ENCODE measurements around the gene NAT9. TPM values are rescaled to one million over a fixed set of nuclear protein-coding genes. Genes with fewer than 3 reads are reported as not detected.

NAT9 gene
- total RNA-seq, 6 experiments from 2014 or later = 10.0 to 23.0 (median 16.3) TPM

DNA sequence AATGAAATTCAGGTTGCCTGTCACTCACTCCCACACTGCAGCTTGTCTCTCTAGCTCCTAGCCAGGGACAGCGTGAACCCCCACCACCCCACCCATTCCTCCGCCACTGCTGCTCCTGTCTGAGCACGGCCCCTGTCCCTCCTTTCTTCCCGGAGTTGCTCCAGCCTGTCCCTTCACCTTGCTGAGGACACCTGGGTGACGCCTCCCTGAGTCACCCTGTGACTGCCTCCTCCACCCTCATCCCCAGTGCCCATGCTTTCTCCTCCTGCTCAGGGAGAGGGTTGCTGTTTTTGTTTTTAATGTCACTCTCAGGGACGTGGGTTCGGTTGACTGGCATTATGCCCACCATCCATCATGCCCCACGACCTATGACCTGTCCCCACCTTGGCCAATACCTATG lies 25.8 kb upstream of the NAT9 start:
- intact Hi-C loops (cut with DNase I) = no loop called here
- TF ChIP-seq, protein P1, sequence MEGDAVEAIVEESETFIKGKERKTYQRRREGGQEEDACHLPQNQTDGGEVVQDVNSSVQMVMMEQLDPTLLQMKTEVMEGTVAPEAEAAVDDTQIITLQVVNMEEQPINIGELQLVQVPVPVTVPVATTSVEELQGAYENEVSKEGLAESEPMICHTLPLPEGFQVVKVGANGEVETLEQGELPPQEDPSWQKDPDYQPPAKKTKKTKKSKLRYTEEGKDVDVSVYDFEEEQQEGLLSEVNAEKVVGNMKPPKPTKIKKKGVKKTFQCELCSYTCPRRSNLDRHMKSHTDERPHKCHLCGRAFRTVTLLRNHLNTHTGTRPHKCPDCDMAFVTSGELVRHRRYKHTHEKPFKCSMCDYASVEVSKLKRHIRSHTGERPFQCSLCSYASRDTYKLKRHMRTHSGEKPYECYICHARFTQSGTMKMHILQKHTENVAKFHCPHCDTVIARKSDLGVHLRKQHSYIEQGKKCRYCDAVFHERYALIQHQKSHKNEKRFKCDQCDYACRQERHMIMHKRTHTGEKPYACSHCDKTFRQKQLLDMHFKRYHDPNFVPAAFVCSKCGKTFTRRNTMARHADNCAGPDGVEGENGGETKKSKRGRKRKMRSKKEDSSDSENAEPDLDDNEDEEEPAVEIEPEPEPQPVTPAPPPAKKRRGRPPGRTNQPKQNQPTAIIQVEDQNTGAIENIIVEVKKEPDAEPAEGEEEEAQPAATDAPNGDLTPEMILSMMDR (IDR thresholded peaks at IDR 0.05) = no peak
- TF ChIP-seq POLR2A (IDR thresholded peaks at IDR 0.05) = no peak
- peaks cover 0 to 9% (median 2%) of the 10 kb centered on the region in 4 donors for H3K36me3 ChIP-seq

DNA sequence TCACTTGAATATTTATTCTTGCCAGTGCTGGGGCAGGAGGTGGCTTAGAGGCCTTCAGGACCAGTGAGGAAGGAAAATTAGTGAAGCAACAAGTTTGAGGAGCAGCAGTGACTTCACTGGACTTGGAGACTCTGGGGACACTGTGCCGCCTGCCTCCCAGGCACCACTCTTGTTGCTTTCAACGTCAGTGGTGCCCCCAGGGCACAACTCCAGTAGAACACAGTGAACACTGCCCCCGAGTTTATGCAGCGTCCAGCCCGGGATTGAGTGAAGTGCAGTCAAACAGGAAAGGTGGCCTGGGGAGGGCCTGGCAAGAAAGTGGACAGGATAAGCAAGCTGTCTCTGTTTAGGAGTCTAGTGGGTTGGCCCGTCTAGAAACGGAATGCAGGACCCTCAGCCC lies 24.4 kb upstream of the NAT9 start:
- ATAC-seq = no peak
- intact Hi-C loops (cut with DNase I) = no loop called here
- Histone ChIP-seq H3K27ac (no peak overlapping the region), H3K4me3 (no peak overlapping the region), H3K27me3 (no peaks in the 10 kb centered on the region), H3K36me3 (peaks cover 0 to 16% (median 2%) of the 10 kb centered on the region in 4 donors), H3K4me1 (no peaks in the 10 kb centered on the region), H3K9me3 (no peaks in the 10 kb centered on the region)
- WGBS (ENCODE audit: insufficient coverage, low coverage, low lambda C conversion rate, missing lambda C conversion rate) = 90% methylated on average over 4 of the region's 7 CpGs
- no peak for DNase-seq
- TF ChIP-seq, protein P1 (IDR thresholded peaks at IDR 0.05) = no peak
- TF ChIP-seq POLR2A (IDR thresholded peaks at IDR 0.05) = no peak

More for the DNA sequence above, 25.8 kb upstream of the NAT9 start:
- ATAC-seq = no peak
- Histone ChIP-seq H3K27ac (no peak overlapping the region), H3K27me3 (no peaks in the 10 kb centered on the region), H3K4me1 (no peaks in the 10 kb centered on the region), H3K9me3 (no peaks in the 10 kb centered on the region), H3K4me3 (no peak overlapping the region)
- DNase-seq = no peak
- WGBS (ENCODE audit: insufficient coverage, low coverage, low lambda C conversion rate, missing lambda C conversion rate) = 82% methylated on average over 8 of the region's 8 CpGs

DNA sequence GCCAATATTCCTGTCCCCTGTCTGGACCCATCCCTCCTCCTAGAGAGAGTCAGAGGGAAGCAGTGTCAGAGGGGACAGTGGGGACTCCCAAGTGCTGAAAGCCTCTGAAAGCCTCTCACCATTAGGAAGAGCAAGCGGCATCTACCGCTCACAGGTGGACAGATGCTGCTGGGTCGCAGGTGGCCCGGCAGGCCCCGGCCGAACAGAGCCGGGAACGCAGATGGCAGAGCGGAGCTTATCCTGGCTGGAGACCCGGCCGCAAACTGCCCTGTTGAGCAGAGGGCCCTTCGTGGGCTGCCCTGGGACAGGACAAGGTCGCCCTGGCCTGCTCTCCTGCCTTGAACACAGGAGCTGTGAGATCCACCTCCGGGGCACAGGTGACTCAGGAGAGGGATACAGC lies 23.0 kb upstream of the NAT9 start:
- ATAC-seq (no peak), DNase-seq (no peak)
- TF ChIP-seq POLR2A (IDR thresholded peaks at IDR 0.05) = no peak
- TF ChIP-seq, protein P1 (IDR thresholded peaks at IDR 0.05) = no peak
- WGBS (ENCODE audit: insufficient coverage, low coverage, low lambda C conversion rate, missing lambda C conversion rate) = 100% methylated on average over 1 of the region's 14 CpGs
- no peaks in the 10 kb centered on the region for H3K27me3 ChIP-seq
- no peak overlapping the region for H3K4me3 ChIP-seq
- no peak overlapping the region for H3K27ac ChIP-seq
- intact Hi-C loops (cut with DNase I) = no loop called here
- H3K36me3 ChIP-seq = peaks cover 0 to 28% (median 2%) of the 10 kb centered on the region in 4 donors
- no peaks in the 10 kb centered on the region for H3K4me1 ChIP-seq
- H3K9me3 ChIP-seq = no peaks in the 10 kb centered on the region

DNA sequence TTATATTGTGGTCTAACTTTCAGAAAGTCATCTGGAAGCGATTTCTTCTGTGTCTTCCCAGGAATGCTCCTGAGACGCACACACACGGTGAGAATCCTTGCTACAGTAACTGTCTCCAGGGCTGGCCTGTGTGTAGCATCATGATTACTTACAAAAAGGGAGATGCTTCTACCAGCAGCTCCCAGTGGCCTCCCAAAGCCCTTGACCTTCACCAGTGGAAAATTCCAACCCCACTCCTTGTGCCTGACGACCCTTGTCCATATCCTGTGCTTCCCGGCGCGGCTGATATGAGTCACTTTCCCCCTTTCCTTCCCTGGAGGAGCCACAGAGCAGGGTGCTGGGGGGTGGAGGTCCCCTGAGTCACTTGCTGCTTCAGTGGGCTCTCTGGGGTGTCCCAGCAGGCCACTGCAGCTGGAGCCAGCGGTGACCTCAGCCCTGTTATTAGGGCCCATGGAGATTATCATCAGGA lies 22.1 kb upstream of the NAT9 start:
- Histone ChIP-seq H3K4me3 (no peak overlapping the region), H3K9me3 (no peaks in the 10 kb centered on the region), H3K27ac (no peak overlapping the region), H3K36me3 (peaks cover 0 to 32% (median 2%) of the 10 kb centered on the region in 4 donors), H3K27me3 (no peaks in the 10 kb centered on the region), H3K4me1 (no peaks in the 10 kb centered on the region)
- no peak for TF ChIP-seq POLR2A (IDR thresholded peaks at IDR 0.05)
- TF ChIP-seq, protein P1 (IDR thresholded peaks at IDR 0.05) = no peak
- ATAC-seq (no peak), DNase-seq (no peak)
- intact Hi-C loops (cut with DNase I) = no loop called here
- WGBS (ENCODE audit: insufficient coverage, low coverage, low lambda C conversion rate, missing lambda C conversion rate) = 80% methylated on average over 3 of the region's 8 CpGs

DNA sequence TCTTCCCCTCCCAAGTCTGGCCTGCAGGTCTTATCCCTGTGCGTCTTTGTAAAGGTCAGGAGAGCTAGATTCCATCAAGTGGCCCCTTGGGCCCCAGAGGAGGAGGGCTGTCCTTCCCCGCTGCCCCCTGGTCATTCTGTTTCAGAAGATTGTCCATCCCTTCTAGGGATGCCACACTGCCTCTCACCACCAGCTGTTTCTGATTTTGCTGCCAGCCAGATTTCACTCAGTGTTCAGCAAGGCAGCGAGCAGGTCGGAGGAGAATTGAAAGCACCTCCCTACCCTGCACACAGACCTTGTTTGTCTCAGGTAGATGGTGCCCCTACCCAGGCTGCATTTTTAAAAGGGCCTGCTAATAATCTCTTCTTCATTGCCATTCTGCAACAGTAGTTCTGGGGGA lies 21.7 kb upstream of the NAT9 start:
- DNase-seq = no peak
- no peak for ATAC-seq
- H3K4me3 ChIP-seq = no peak overlapping the region
- H3K9me3 ChIP-seq = no peaks in the 10 kb centered on the region
- intact Hi-C loops (cut with DNase I) = no loop called here
- TF ChIP-seq, protein P1 (IDR thresholded peaks at IDR 0.05) = no peak
- TF ChIP-seq POLR2A (IDR thresholded peaks at IDR 0.05) = no peak
- H3K4me1 ChIP-seq = no peaks in the 10 kb centered on the region
- WGBS (ENCODE audit: insufficient coverage, low coverage, low lambda C conversion rate, missing lambda C conversion rate) = 83% methylated on average over 2 of the region's 4 CpGs
- H3K36me3 ChIP-seq = peaks cover 0 to 32% (median 2%) of the 10 kb centered on the region in 4 donors
- H3K27me3 ChIP-seq = no peaks in the 10 kb centered on the region
- no peak overlapping the region for H3K27ac ChIP-seq

All from right lobe of liver (tissue), 6 donors.